ENCODE data around the gene SEC24C. TPM values are rescaled to one million over a fixed set of nuclear protein-coding genes. Genes with fewer than 3 reads are reported as not detected.

Gene SEC24C
- total RNA-seq, 2 donors from 2014 or later, result 63.2 to 71.4 TPM

DNA sequence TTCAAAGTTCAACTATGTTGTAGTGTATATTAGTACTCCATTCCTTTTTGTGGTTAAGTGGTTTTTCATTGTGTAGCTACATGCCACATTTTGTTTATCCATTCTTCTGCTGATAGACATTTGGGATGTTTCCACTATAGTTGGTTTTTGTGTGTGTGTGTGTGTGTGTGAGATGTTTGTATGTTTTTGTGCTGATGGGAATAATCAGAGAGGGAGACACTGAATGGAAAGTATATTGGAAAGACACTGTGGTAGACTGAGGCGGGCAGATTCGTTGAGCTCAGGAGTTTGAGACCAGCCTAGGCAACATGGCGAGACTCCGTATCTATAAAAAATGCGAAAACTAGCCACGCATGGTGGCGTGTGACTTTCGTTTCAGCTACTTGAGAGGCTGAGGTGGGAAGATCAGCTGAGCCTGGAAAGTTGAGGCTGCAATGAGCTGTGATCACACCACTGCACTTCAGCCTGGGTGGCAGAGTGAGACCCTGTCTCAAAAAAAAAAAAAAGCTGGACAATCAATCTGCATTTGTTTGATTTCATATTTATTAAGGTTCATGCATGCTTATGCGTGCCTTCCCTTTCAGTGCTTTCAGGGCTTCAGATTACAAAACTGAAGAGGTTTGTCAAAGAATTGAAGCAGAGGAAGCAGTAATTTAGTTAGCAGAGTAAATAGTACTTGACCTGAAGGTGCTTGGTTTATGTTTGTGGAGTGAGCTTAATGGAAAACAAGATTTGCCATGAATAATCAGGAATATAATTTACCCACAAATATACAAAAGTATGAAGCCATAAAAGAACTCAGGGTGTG lies 14.7 kb downstream of the SEC24C start:
- H3K9me3 Mint-ChIP-seq, result no peaks in the 10 kb centered on the region
- Histone ChIP-seq H3K9ac (ENCODE audit: extremely low read depth, low read length, poor library complexity, severe bottlenecking) (no peak overlapping the region), H3K4me3 (ENCODE audit: low read length) (no peak overlapping the region), H3K9me3 (ENCODE audit: control insufficient read depth, low read length) (no peaks in the 10 kb centered on the region), H3K36me3 (ENCODE audit: control insufficient read depth, insufficient read depth, low read length) (peaks cover 79% of the 10 kb centered on the region), H3K27me3 (ENCODE audit: control insufficient read depth, insufficient read depth, low read length, poor library complexity, severe bottlenecking) (no peaks in the 10 kb centered on the region), H3K27ac (ENCODE audit: low read depth, low read length) (no peak overlapping the region), H3K4me1 (ENCODE audit: control insufficient read depth, insufficient read depth, low read length) (peaks cover 5% of the 10 kb centered on the region)
- DNase-seq, result no peak
- H3K36me3 Mint-ChIP-seq (ENCODE audit: low read depth), result peaks cover 58% of the 10 kb centered on the region
- H3K27ac Mint-ChIP-seq, result no peak overlapping the region
- peaks cover 3% of the 10 kb centered on the region for H3K4me1 Mint-ChIP-seq
- TF ChIP-seq, protein P1, sequence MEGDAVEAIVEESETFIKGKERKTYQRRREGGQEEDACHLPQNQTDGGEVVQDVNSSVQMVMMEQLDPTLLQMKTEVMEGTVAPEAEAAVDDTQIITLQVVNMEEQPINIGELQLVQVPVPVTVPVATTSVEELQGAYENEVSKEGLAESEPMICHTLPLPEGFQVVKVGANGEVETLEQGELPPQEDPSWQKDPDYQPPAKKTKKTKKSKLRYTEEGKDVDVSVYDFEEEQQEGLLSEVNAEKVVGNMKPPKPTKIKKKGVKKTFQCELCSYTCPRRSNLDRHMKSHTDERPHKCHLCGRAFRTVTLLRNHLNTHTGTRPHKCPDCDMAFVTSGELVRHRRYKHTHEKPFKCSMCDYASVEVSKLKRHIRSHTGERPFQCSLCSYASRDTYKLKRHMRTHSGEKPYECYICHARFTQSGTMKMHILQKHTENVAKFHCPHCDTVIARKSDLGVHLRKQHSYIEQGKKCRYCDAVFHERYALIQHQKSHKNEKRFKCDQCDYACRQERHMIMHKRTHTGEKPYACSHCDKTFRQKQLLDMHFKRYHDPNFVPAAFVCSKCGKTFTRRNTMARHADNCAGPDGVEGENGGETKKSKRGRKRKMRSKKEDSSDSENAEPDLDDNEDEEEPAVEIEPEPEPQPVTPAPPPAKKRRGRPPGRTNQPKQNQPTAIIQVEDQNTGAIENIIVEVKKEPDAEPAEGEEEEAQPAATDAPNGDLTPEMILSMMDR (conservative IDR thresholded peaks at IDR 0.05), result no peak
- H3K27me3 Mint-ChIP-seq (ENCODE audit: insufficient read depth), result no peaks in the 10 kb centered on the region
- 95% methylated on average over 9 of the region's 9 CpGs for WGBS, 2 experiments (ENCODE audit: insufficient coverage in 1 of 2, insufficient read length in 1 of 2)
- H3K4me3 Mint-ChIP-seq, result no peak overlapping the region

DNA sequence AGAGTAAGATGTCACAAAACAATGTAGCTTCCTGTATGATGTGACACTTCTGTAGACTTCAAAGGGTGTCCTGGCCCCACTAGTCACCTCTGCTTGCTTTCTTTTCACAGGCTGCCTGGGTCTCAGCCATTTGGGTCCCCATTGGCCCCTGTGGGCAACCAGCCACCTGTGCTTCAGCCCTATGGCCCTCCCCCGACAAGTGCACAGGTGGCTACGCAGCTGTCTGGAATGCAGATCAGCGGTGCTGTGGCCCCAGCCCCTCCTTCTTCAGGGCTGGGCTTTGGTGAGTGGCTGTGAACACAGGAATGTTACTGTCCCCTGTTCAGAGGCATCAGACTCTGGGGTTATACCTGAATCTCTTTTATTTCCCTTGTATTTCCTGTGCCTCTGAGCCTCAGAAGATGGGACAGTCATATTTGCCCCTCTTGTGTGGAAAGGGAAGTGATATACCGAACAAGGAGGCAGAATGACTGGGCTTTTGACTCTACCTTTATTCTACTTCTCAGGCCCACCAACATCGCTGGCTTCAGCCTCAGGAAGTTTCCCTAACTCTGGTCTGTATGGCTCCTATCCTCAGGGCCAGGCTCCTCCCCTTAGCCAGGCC lies 15.4 kb downstream of the SEC24C start:
- peaks cover 5% of the 10 kb centered on the region for H3K4me1 ChIP-seq (ENCODE audit: control insufficient read depth, insufficient read depth, low read length)
- no peaks in the 10 kb centered on the region for H3K9me3 Mint-ChIP-seq
- H3K27ac Mint-ChIP-seq, result no peak overlapping the region
- H3K36me3 Mint-ChIP-seq (ENCODE audit: low read depth), result peaks cover 59% of the 10 kb centered on the region
- no peak overlapping the region for H3K4me3 ChIP-seq (ENCODE audit: low read length)
- H3K27me3 ChIP-seq (ENCODE audit: control insufficient read depth, insufficient read depth, low read length, poor library complexity, severe bottlenecking), result no peaks in the 10 kb centered on the region
- peaks cover 3% of the 10 kb centered on the region for H3K4me1 Mint-ChIP-seq
- no peak overlapping the region for H3K9ac ChIP-seq (ENCODE audit: extremely low read depth, low read length, poor library complexity, severe bottlenecking)
- WGBS, 2 experiments (ENCODE audit: insufficient coverage in 1 of 2, insufficient read length in 1 of 2), result 94 to 96% methylated on average over 4 to 5 of the region's 5 CpGs
- H3K9me3 ChIP-seq (ENCODE audit: control insufficient read depth, low read length), result no peaks in the 10 kb centered on the region
- TF ChIP-seq, protein P1 (conservative IDR thresholded peaks at IDR 0.05), result no peak
- no peak overlapping the region for H3K4me3 Mint-ChIP-seq
- H3K27ac ChIP-seq (ENCODE audit: low read depth, low read length), result no peak overlapping the region
- H3K27me3 Mint-ChIP-seq (ENCODE audit: insufficient read depth), result no peaks in the 10 kb centered on the region
- H3K36me3 ChIP-seq (ENCODE audit: control insufficient read depth, insufficient read depth, low read length), result peaks cover 80% of the 10 kb centered on the region
- DNase-seq, result no peak

DNA sequence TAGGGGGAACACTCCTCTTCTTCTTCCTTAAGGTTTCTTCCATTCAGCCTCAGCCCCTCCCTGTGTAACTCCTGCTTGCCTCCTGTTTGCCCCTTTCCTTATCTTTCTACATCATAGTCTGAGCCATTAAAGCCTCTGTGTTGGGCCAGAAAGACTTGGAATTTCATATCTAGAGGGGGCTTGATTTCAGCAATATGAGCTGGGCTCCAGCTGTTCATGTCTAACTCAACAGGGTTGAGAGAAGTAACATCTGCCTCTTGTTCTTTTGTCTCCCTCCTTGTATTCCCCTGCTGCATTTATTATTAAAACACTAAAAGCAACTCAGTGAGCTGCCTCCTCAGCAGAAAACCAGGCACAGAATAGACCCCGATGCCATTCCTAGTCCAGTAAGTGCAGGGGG lies 17.6 kb downstream of the SEC24C start:
- no peak overlapping the region for H3K9ac ChIP-seq (ENCODE audit: extremely low read depth, low read length, poor library complexity, severe bottlenecking)
- Mint-ChIP-seq H3K36me3 (ENCODE audit: low read depth) (peaks cover 72% of the 10 kb centered on the region), H3K4me3 (no peak overlapping the region), H3K4me1 (no peaks in the 10 kb centered on the region), H3K9me3 (no peaks in the 10 kb centered on the region), H3K27me3 (ENCODE audit: insufficient read depth) (no peaks in the 10 kb centered on the region), H3K27ac (no peak overlapping the region)
- TF ChIP-seq, protein P1 (conservative IDR thresholded peaks at IDR 0.05), result no peak
- H3K27ac ChIP-seq (ENCODE audit: low read depth, low read length), result no peak overlapping the region
- no peaks in the 10 kb centered on the region for H3K27me3 ChIP-seq (ENCODE audit: control insufficient read depth, insufficient read depth, low read length, poor library complexity, severe bottlenecking)
- H3K36me3 ChIP-seq (ENCODE audit: control insufficient read depth, insufficient read depth, low read length), result peaks cover 89% of the 10 kb centered on the region
- 91 to 100% methylated on average over 1 of the region's 1 CpG for WGBS, 2 experiments (ENCODE audit: insufficient coverage in 1 of 2, insufficient read length in 1 of 2)
- no peaks in the 10 kb centered on the region for H3K9me3 ChIP-seq (ENCODE audit: control insufficient read depth, low read length)
- no peak for DNase-seq
- no peak overlapping the region for H3K4me3 ChIP-seq (ENCODE audit: low read length)
- peaks cover 5% of the 10 kb centered on the region for H3K4me1 ChIP-seq (ENCODE audit: control insufficient read depth, insufficient read depth, low read length)

All from endodermal cell (in vitro differentiated cells).